HG03442 (cell line): ENCODE results near the gene TAF11L2.
"Not testable (repeated sequence)": the region's sequence is repeated elsewhere in the genome, so short reads cannot be mapped to it uniquely, and the experiment has no call there.

Experiments
- ATAC-seq: cut with Tn5 transposase; IDR thresholded peaks from one replicate; pipeline ENCODE4 v1.9.1; 2021; ENCODE audit warnings: mild to moderate bottlenecking, moderate library complexity; ENCODE audit not compliant: unreplicated experiment

The TAF11L2 gene

GRCh38 chr5:17524935-17525334, 26.9 kb downstream of the TAF11L2 start, which contains the start of gene TAF11L5:
TSS of gene TAF11L5 (plus strand) at chr5:17525235.
- ATAC-seq: not testable (repeated sequence)

DNA sequence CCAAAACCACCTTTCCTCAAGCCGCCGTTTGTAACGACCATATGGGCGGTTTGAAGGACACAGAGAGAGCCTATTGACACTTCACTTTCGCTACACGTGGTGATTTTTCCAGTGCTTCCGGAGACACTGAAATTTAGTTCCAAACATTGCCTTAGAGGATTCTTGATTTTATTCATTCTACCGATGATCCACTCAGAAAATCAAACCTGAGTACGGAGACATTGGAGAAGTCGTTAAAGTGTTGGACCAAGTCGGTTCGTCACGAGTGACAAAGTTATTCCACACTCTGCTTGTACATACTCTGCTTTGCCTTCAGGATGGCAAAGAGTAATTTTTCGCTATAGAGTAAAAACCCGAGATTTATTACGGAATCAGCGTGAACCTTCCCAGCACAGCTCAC, 28.5 kb downstream of the TAF11L2 start:
- ATAC-seq: not testable (repeated sequence)

GRCh38 chr5:17528369-17528768, 30.3 kb downstream of the TAF11L2 start, which contains the start of gene TAF11L6:
TSS of gene TAF11L6 (plus strand) at chr5:17528669.
- not testable (repeated sequence) for ATAC-seq
